ENCODE results near the gene SLC29A1.

GRCh38 chr6:44235269-44235668 lies 11.9 kb downstream of the SLC29A1 start:
- TF ChIP-seq, protein P1, sequence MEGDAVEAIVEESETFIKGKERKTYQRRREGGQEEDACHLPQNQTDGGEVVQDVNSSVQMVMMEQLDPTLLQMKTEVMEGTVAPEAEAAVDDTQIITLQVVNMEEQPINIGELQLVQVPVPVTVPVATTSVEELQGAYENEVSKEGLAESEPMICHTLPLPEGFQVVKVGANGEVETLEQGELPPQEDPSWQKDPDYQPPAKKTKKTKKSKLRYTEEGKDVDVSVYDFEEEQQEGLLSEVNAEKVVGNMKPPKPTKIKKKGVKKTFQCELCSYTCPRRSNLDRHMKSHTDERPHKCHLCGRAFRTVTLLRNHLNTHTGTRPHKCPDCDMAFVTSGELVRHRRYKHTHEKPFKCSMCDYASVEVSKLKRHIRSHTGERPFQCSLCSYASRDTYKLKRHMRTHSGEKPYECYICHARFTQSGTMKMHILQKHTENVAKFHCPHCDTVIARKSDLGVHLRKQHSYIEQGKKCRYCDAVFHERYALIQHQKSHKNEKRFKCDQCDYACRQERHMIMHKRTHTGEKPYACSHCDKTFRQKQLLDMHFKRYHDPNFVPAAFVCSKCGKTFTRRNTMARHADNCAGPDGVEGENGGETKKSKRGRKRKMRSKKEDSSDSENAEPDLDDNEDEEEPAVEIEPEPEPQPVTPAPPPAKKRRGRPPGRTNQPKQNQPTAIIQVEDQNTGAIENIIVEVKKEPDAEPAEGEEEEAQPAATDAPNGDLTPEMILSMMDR (IDR thresholded peaks at IDR 0.05), result no peak
- no peak for TF ChIP-seq POLR2AphosphoS5 (IDR thresholded peaks at IDR 0.05)

Measured in prostate gland (tissue), 2 donors.